Measurements from ENCODE around the gene NR2C2.

GRCh38 chr3:15091575-15091974 is 144.2 kb downstream of the NR2C2 start:
- no peak for TF ChIP-seq REST (IDR thresholded peaks at IDR 0.05; ENCODE audit: insufficient replicate concordance, low read depth)
- TF ChIP-seq CTCF (IDR thresholded peaks at IDR 0.05; ENCODE audit: insufficient read depth, low read length), result no peak
- no peak for TF ChIP-seq SPI1 (IDR thresholded peaks at IDR 0.05; ENCODE audit: borderline replicate concordance, low read depth)
